Measurements from ENCODE around the gene KLHL2.

- TF ChIP-seq CTCF (IDR thresholded peaks at IDR 0.05) (no peak), POLR2A (IDR thresholded peaks at IDR 0.05) (no peak), EP300 (IDR thresholded peaks at IDR 0.05) (no peak)
Measured at GRCh38 chr4:165308166-165308565, 100.8 kb downstream of the KLHL2 start.

All from tibial nerve (tissue), 4 donors.